GM12874 (cell line): Measurements from ENCODE around the gene GPR157.

Source experiments
- TF ChIP-seq, protein P1 (sequence below): IDR thresholded peaks from 2 replicates; pipeline ENCODE4 v1.5.1; 2011; ENCODE audit warnings: low read depth, mild to moderate bottlenecking, control low read depth, low read length, moderate library complexity; ENCODE audit not compliant: insufficient read depth

Gene GPR157

DNA sequence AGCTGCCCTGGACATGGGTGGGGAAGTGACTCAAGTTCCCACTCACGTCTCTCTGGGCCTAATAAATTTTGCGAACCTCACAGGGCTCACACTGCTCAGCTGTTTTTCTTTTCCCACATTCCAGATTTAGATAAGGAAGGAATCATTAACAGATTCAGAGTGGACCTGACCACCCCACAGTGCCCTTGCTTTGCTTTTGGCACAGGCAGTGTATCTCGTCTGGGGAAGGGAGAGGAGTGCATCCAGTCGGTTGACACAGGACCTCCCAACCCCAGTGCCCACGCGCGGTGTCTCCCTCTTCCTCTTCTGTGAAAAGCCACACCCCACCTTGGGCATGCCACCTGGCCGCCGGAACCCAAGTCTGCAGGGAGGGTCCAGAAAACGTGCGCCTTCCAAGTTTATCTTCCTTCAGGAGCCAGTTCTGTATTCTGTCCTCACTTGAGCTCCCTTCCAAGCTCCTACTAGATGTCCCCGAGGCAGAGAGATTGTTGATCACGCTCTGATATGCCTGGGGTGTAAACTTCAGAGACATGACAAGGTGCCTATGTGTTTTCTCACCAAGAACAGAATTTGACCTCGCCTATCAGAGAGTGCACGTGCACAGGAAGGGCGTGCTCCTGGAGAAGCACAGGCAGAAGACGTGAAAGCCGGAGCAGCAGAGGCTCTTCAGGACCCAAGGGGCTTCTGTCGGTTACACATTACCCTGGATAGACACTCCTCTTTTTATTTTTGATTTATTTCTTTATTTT lies 50.0 kb downstream of the GPR157 start:
- TF ChIP-seq, protein P1, sequence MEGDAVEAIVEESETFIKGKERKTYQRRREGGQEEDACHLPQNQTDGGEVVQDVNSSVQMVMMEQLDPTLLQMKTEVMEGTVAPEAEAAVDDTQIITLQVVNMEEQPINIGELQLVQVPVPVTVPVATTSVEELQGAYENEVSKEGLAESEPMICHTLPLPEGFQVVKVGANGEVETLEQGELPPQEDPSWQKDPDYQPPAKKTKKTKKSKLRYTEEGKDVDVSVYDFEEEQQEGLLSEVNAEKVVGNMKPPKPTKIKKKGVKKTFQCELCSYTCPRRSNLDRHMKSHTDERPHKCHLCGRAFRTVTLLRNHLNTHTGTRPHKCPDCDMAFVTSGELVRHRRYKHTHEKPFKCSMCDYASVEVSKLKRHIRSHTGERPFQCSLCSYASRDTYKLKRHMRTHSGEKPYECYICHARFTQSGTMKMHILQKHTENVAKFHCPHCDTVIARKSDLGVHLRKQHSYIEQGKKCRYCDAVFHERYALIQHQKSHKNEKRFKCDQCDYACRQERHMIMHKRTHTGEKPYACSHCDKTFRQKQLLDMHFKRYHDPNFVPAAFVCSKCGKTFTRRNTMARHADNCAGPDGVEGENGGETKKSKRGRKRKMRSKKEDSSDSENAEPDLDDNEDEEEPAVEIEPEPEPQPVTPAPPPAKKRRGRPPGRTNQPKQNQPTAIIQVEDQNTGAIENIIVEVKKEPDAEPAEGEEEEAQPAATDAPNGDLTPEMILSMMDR = no peak

DNA sequence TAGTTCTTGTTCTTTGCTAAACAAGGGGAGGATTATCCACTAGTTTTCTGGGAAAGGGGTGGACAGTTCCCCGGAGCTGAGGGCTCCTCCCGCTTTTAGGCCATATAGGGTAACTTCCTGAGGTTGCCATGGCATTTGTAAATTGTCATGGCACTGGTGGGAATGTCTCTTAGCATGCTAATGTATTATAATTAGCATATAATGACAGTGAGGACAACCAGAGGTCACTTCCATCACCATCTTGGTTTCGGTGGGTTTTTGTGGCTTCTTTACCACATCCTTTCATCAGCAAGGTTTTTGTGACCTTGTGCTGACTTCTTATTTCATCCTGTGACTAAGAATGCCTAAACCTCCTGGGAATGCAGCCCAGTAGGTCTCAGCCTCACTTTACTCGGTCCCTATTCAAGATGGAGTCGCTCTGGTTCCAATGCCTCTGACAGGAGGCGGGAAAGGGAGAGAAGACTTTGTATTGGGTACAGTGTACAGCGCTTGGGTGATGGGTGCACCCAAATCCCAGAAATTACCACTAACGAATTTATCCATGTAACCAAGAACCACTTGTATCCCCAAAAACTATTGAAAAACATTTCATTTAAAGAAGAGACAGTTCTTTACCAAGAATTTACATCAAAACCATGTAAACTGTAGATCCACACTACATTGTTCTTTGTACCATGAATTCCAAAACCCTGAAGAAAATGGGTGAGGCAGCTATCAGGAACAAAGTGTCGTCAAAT lies 50.7 kb downstream of the GPR157 start:
- TF ChIP-seq, protein P1 = no peak

DNA sequence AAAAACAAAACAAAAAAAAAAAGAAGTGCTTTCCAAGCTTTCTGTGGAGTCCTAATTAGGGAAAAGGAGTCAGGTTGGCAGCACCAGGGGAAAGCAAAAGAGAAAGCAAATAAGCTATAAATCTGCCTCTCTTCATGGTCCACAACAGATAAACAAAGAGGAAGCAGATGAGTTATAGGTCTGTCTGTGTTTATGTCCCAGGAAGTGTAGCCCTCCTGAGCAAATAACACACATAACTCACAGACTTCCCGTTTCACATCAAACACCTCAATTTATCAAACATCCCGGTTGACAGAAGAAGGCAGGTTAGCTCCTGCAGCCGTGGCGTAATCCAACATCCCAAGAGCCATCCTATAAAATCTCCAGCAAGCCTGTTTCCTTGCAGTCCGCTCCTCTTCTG lies 53.9 kb downstream of the GPR157 start:
- TF ChIP-seq, protein P1 = no peak

DNA sequence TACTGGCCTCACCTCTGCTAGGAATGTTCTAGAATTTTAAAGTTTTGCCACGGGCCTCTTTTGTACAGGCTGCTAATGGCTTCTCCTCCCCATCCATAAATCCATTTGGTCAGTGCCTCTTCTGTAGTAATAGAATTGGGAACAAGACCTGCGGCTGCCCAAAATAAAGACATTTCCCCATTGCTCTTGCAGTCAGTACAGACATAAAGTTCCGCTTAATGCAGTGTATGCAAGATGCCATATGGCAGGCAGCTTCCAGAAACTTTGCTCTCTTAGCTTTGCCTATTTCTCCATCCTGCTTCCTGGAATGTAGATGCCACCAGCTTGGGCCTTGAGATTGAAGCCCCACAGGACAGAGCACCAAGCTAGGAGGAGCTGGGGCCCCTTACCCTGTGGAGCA lies 55.8 kb downstream of the GPR157 start:
- TF ChIP-seq, protein P1 = no peak

DNA sequence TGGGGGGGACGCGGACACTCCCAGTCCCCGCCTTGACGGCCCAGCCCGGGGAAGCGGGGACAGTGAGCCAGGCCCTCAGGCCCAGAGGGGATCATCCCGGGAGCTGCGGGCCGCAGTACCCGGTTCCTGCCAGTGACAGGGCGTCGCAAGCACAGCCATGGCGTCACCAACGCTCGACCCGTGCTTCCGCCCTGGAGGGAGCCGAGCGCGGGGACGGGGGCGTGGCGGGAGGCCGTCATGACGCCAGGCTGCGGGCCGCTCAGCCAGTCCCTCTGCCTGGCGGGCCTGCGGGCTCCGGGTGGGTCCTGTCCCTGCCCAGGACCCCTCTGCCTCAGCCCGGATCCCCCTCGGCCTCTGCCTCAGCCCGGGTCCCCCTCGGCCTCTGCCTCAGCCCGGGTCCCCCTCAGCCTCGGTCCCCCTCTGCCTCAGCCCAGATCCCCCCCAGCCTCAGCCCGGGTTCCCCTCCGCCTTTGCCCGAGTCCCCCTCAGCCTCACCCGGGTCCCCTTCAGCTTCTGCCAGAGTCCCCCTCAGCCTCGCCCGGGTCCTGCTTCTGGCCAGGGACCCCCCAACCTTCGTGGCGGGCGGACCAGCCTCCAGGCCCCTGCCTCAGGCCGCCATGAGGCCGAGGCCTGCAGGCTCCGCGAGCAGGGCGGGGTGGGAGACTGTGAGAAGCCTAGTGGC lies 57.2 kb downstream of the GPR157 start:
- TF ChIP-seq, protein P1 = no peak

DNA sequence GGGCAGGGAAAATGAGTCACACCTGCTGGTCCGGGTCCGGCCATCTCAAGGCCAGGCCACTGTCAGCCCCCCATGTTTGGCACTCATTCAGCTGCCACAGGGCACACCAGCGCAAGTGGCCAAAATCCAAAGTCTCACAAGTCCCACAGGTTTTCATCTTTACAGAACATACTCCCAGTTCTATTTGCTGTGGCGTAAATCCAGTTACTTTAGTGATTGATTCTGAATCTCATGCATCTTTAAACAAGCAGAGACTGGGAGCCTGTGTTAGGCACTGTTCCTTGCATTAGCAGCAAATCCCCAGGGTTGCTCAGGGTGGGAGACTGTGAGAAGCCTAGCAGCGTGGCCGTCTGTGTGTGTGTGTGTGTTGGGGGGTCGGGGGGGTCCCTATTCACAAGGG lies 58.4 kb downstream of the GPR157 start:
- TF ChIP-seq, protein P1 = no peak

DNA sequence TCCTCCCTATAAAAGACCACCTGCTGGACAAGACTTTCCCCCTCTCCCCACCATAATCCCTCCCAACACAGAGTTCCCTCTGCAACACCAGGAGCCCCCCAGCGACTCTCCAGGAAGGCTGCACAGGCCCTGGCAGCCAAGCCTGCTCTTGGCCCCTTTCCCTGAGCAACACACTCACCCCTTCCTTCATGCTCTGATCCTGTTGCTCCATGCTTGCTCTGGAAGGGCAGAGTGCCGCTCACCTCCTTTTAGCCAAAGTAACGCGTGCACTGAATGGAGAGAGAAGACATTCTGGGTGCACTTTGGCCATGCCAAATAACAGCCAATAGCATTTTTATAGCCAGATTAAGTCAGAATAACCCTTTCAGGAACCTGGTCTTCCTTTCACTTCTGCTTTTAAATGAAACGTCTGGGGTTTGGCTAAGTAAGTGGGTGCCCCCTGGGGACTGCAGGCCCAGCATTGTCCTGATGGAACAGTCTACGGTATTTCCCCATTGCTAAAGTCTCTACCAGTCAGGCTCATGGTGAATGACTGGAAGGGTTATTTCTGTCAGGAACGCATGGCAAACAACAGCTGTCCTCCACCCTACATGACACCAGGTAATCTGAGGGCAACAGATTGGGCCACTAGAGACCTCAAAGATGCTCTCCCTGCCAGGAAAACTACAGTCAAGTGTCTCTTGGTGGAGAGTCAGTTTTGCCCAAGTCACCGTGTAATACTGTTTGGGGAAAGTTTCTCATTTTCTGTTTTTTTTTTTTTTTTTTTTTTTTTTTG lies 59.4 kb downstream of the GPR157 start, which contains the start of gene SLC2A5:
Gene SLC2A5 (minus strand): TSS at position 310 of the 775 bp plus-strand sequence. CDS start 99 bp downstream, at position 211.
- TF ChIP-seq, protein P1 = no peak
